KMS-11 (cell line): Measurements from ENCODE around the gene SYAP1.

Experiments
- H2AFZ ChIP-seq: fragments of 200-600 bp; sonication (generic); 2 replicates; pipeline ENCODE4 v1.6.1; 2016; ENCODE audit warnings: antibody characterized with exemption, mixed run types, low read depth
- H3K27ac ChIP-seq: fragments of 200-600 bp; sonication (generic); 2 replicates; pipeline ENCODE4 v1.6.1; 2016; ENCODE audit warnings: mild to moderate bottlenecking, mixed run types
- H3K27me3 ChIP-seq: fragments of 200-600 bp; sonication (generic); 2 replicates; pipeline ENCODE4 v1.6.1; 2017; ENCODE audit warnings: mild to moderate bottlenecking, low read depth, mixed run types, moderate library complexity; ENCODE audit not compliant: insufficient read depth
- H3K36me3 ChIP-seq: fragments of 200-600 bp; sonication (generic); 2 replicates; pipeline ENCODE4 v1.6.1; 2017; ENCODE audit warnings: mild to moderate bottlenecking, mixed run types; ENCODE audit not compliant: insufficient read depth
- H3K4me1 ChIP-seq: fragments of 200-600 bp; sonication (generic); 2 replicates; pipeline ENCODE4 v1.6.1; 2016; ENCODE audit warnings: mild to moderate bottlenecking, low read depth, mixed run types; ENCODE audit not compliant: poor library complexity, severe bottlenecking
- H3K4me2 ChIP-seq: fragments of 200-600 bp; sonication (generic); 2 replicates; pipeline ENCODE4 v1.7.0; 2016; ENCODE audit warnings: mild to moderate bottlenecking, mixed run types
- H3K4me3 ChIP-seq: fragments of 200-600 bp; sonication (generic); IDR thresholded peaks from 2 replicates; pipeline ENCODE4 v1.6.1; 2017; ENCODE audit warnings: low read depth, low read length, mixed read lengths; ENCODE audit not compliant: insufficient read depth
- H3K79me2 ChIP-seq: fragments of 200-600 bp; sonication (generic); 2 replicates; pipeline ENCODE4 v1.6.1; 2016; ENCODE audit warnings: low read depth, mixed run types; ENCODE audit not compliant: insufficient read depth
- H3K9ac ChIP-seq: fragments of 200-600 bp; sonication (generic); 2 replicates; pipeline ENCODE4 v1.6.1; 2016; ENCODE audit warnings: mild to moderate bottlenecking, mixed run types
- H4K20me1 ChIP-seq: fragments of 200-600 bp; sonication (generic); 2 replicates; pipeline ENCODE4 v1.6.1; 2016; ENCODE audit warnings: mild to moderate bottlenecking, mixed run types; ENCODE audit not compliant: insufficient read depth
- CTCF ChIP-seq: fragments of 200-600 bp; sonication (generic); conservative IDR thresholded peaks from 2 replicates; pipeline ENCODE4 v1.6.1; 2017; ENCODE audit warnings: low read depth, mild to moderate bottlenecking, antibody characterized with exemption, low read length, moderate library complexity, mixed read lengths

SYAP1 gene

GRCh38 chrX:16730450-16730849, 11.0 kb downstream of the SYAP1 start:
- no peak overlapping the region for H3K27ac ChIP-seq
- H3K79me2 ChIP-seq, result no peaks in the 10 kb centered on the region
- H4K20me1 ChIP-seq, result no peaks in the 10 kb centered on the region
- no peak overlapping the region for H2AFZ ChIP-seq
- no peaks in the 10 kb centered on the region for H3K36me3 ChIP-seq
- no peak overlapping the region for H3K4me3 ChIP-seq
- H3K27me3 ChIP-seq, result no peaks in the 10 kb centered on the region
- TF ChIP-seq CTCF, result no peak
- no peak overlapping the region for H3K9ac ChIP-seq
- no peak overlapping the region for H3K4me2 ChIP-seq
- H3K4me1 ChIP-seq, result peaks cover 16% of the 10 kb centered on the region

GRCh38 chrX:16733013-16733412, 13.6 kb downstream of the SYAP1 start:
- H4K20me1 ChIP-seq, result no peaks in the 10 kb centered on the region
- H3K36me3 ChIP-seq, result no peaks in the 10 kb centered on the region; the same call in 1 of the 2 replicates
- no peak for TF ChIP-seq CTCF
- H3K79me2 ChIP-seq, result no peaks in the 10 kb centered on the region
- H2AFZ ChIP-seq, result no peak overlapping the region
- H3K27me3 ChIP-seq, result no peaks in the 10 kb centered on the region
- H3K9ac ChIP-seq, result no peak overlapping the region
- no peak overlapping the region for H3K27ac ChIP-seq
- H3K4me3 ChIP-seq, result no peak overlapping the region
- no peak overlapping the region for H3K4me2 ChIP-seq
- H3K4me1 ChIP-seq, result no peaks in the 10 kb centered on the region

GRCh38 chrX:16737024-16737423, 17.6 kb downstream of the SYAP1 start:
- H3K9ac ChIP-seq, result no peak overlapping the region
- H3K4me3 ChIP-seq, result no peak overlapping the region
- TF ChIP-seq CTCF, result no peak
- no peaks in the 10 kb centered on the region for H3K4me1 ChIP-seq
- no peaks in the 10 kb centered on the region for H3K79me2 ChIP-seq
- H3K4me2 ChIP-seq, result no peak overlapping the region
- no peaks in the 10 kb centered on the region; the same call in 1 of the 2 replicates for H3K36me3 ChIP-seq
- no peak overlapping the region for H3K27ac ChIP-seq
- H3K27me3 ChIP-seq, result no peaks in the 10 kb centered on the region
- no peak overlapping the region for H2AFZ ChIP-seq
- no peaks in the 10 kb centered on the region for H4K20me1 ChIP-seq

- no peaks in the 10 kb centered on the region for H3K79me2 ChIP-seq
- H3K36me3 ChIP-seq, result no peaks in the 10 kb centered on the region; the same call in 1 of the 2 replicates
- no peak overlapping the region for H3K4me2 ChIP-seq
- H3K4me3 ChIP-seq, result no peak overlapping the region
- no peak for TF ChIP-seq CTCF
- no peaks in the 10 kb centered on the region for H4K20me1 ChIP-seq
- no peak overlapping the region for H2AFZ ChIP-seq
- no peaks in the 10 kb centered on the region for H3K27me3 ChIP-seq
- no peaks in the 10 kb centered on the region for H3K4me1 ChIP-seq
- no peak overlapping the region for H3K27ac ChIP-seq
- no peak overlapping the region for H3K9ac ChIP-seq
Measured at GRCh38 chrX:16739574-16739973, 20.2 kb downstream of the SYAP1 start.
